IMR-90 (cell line): ENCODE measurements around the gene YPEL1. TPM values are rescaled to one million over a fixed set of nuclear protein-coding genes. Genes with fewer than 3 reads are reported as not detected.

ENCODE experiments used
- ATAC-seq: fragments of 200-7000 bp; cut with Tn5 transposase; 2 replicates; pipeline ENCODE4 v1.9.1; 2020; ENCODE audit warnings: low read depth, mild to moderate bottlenecking, moderate library complexity
- BruUV-seq: library from RNA; stranded (reverse); fragments of 400-500 nt; replicated peaks from 2 replicates; lab custom pipeline; 2021; lab: Mats Ljungman, UMichigan
- CTCF ChIA-PET: fragments of 300-600 bp; formaldehyde crosslinking; extraction: SDS; loops from one replicate; lab custom pipeline; 2021; ENCODE audit warnings: antibody characterized with exemption; lab: Yijun Ruan, JAX
- POLR2A ChIA-PET: fragments of 300-600 bp; sonication (Branson Sonifier 250); formaldehyde crosslinking; loops from one replicate; lab custom pipeline; 2022; ENCODE audit warnings: antibody characterized with exemption; ENCODE audit not compliant: unreplicated experiment; lab: Charles Lee
- DNase-seq: peaks from one replicate; pipeline ENCODE4 v3.0.0; 2013
- H2AFZ ChIP-seq: replicated peaks from 2 replicates; pipeline ENCODE3; 2013; ENCODE audit warnings: low read length, mild to moderate bottlenecking; ENCODE audit not compliant: poor library complexity
- H2AK5ac ChIP-seq: 2 replicates; pipeline ENCODE4 v1.6.1; 2013; ENCODE audit warnings: low read depth, low read length, inconsistent platforms
- H2AK9ac ChIP-seq: replicated peaks from 2 replicates; pipeline ENCODE3; 2013; ENCODE audit warnings: mild to moderate bottlenecking, low read depth, low read length, moderate library complexity; ENCODE audit not compliant: poor library complexity
- H2BK120ac ChIP-seq: 2 replicates; pipeline ENCODE4 v1.6.1; 2013; ENCODE audit warnings: low read depth, low read length, inconsistent platforms
- H2BK15ac ChIP-seq: 3 replicates; pipeline ENCODE4 v1.6.1; 2013; ENCODE audit warnings: low read depth, low read length, inconsistent platforms
- H2BK20ac ChIP-seq: 2 replicates; pipeline ENCODE4 v1.6.1; 2013; ENCODE audit warnings: low read depth, mild to moderate bottlenecking, inconsistent platforms, low read length, moderate library complexity
- H2BK5ac ChIP-seq: 2 replicates; pipeline ENCODE4 v1.6.1; 2013; ENCODE audit warnings: mild to moderate bottlenecking, low read depth, low read length, inconsistent platforms; ENCODE audit not compliant: poor library complexity, severe bottlenecking
- H3K14ac ChIP-seq: replicated peaks from 2 replicates; pipeline ENCODE4 v1.6.1; 2013; ENCODE audit warnings: low read depth, low read length, inconsistent platforms
- H3K18ac ChIP-seq: 2 replicates; pipeline ENCODE4 v1.6.1; 2013; ENCODE audit warnings: low read depth, low read length, control low read depth
- H3K23ac ChIP-seq: 2 replicates; pipeline ENCODE4 v1.6.1; 2013; ENCODE audit warnings: low read depth, low read length, inconsistent platforms
- H3K27ac ChIP-seq: 2 replicates; pipeline ENCODE4 v1.5.1; 2013; ENCODE audit warnings: mild to moderate bottlenecking, control low read depth, low read length; ENCODE audit not compliant: insufficient read depth
- H3K27me3 ChIP-seq: 2 replicates; pipeline ENCODE4 v1.6.1; 2013; ENCODE audit warnings: low read length; ENCODE audit not compliant: control insufficient read depth, insufficient read depth
- H3K36me3 ChIP-seq: 2 replicates; pipeline ENCODE4 v1.6.1; 2013; ENCODE audit warnings: low read length, mixed read lengths; ENCODE audit not compliant: control insufficient read depth, insufficient read depth
- H3K4ac ChIP-seq: 2 replicates; pipeline ENCODE4 v1.6.1; 2013; ENCODE audit warnings: low read depth, low read length, inconsistent platforms
- H3K4me1 ChIP-seq: 2 replicates; pipeline ENCODE4 v1.6.1; 2013; ENCODE audit warnings: low read length, mixed read lengths; ENCODE audit not compliant: control insufficient read depth, insufficient read depth
- H3K4me2 ChIP-seq: 2 replicates; pipeline ENCODE4 v1.6.1; 2013; ENCODE audit warnings: low read depth, mild to moderate bottlenecking, control low read depth, low read length, moderate library complexity
- H3K4me3 ChIP-seq: 2 replicates; pipeline ENCODE4 v1.5.1; 2013; ENCODE audit warnings: low read depth, mild to moderate bottlenecking, control low read depth, low read length, moderate library complexity; ENCODE audit not compliant: insufficient read depth
- H3K56ac ChIP-seq: 2 replicates; pipeline ENCODE4 v1.6.1; 2013; ENCODE audit warnings: low read length, inconsistent platforms; ENCODE audit not compliant: insufficient read depth; ENCODE audit errors: extremely low read depth
- H3K79me1 ChIP-seq, 2 experiments: 2 replicates each; pipeline ENCODE4 v1.6.1; 2013; ENCODE audit warnings: low read length in 2 of 2, inconsistent platforms in 1 of 2, low read depth in 1 of 2
- H3K9ac ChIP-seq: 2 replicates; pipeline ENCODE4 v1.6.1; 2013; ENCODE audit warnings: low read depth, low read length, control low read depth
- H3K9me1 ChIP-seq: 2 replicates; pipeline ENCODE4 v1.6.1; 2013; ENCODE audit warnings: low read length, inconsistent platforms; ENCODE audit not compliant: insufficient read depth
- H3K9me3 ChIP-seq: 2 replicates; pipeline ENCODE4 v1.6.1; 2013; ENCODE audit warnings: low read length; ENCODE audit not compliant: control insufficient read depth, insufficient read depth
- H4K20me1 ChIP-seq: 2 replicates; pipeline ENCODE4 v1.6.1; 2013; ENCODE audit warnings: low read length, inconsistent platforms; ENCODE audit not compliant: insufficient read depth
- H4K5ac ChIP-seq: 2 replicates; pipeline ENCODE4 v1.6.1; 2013; ENCODE audit warnings: mild to moderate bottlenecking, low read depth, low read length, control low read depth
- H4K8ac ChIP-seq, 2 experiments: 2 replicates each; pipeline ENCODE4 v1.6.1; 2013; ENCODE audit warnings: low read depth in 2 of 2, low read length in 2 of 2, control low read depth in 1 of 2, inconsistent platforms in 1 of 2
- H4K91ac ChIP-seq: 2 replicates; pipeline ENCODE4 v1.6.1; 2013; ENCODE audit warnings: low read depth, low read length, inconsistent platforms; ENCODE audit not compliant: insufficient read depth
- MXI1 ChIP-seq: IDR thresholded peaks from 2 replicates; pipeline ENCODE4 v1.6.1; 2012; ENCODE audit warnings: low read depth, mild to moderate bottlenecking, low read length, moderate library complexity, borderline replicate concordance
- WGBS, 2 experiments: methylation state at CpG; one replicate each; pipeline versions ENCODE4 v1.1.5 to v1.1.7; 2013; ENCODE audit warnings: missing lambda C conversion rate in 2 of 2; ENCODE audit not compliant: insufficient read length in 1 of 2; ENCODE audit errors: extremely low coverage in 2 of 2; 5-methylcytosine and 5-hydroxymethylcytosine counted together
- dilution Hi-C: fragments of 300-500 bp; cut with HindIII; formaldehyde crosslinking; loops from one replicate; pipeline ENCODE4 v1.14.3; 2018; ENCODE audit warnings: low sequenced_read_pairs; ENCODE audit not compliant: unreplicated experiment
- in situ Hi-C: fragments of 300-500 bp; cut with MboI; formaldehyde crosslinking; loops from 3 replicates; pipeline ENCODE4 v1.14.3; 2019; ENCODE audit warnings: low sequenced_read_pairs, inconsistent platforms, mixed read lengths
- intact Hi-C: fragments of 100-400 bp; cut with micrococcal nuclease; formaldehyde crosslinking; loops from 2 replicates; pipeline ENCODE4 v1.10.0; 2022
- polyA plus RNA-seq, 3 experiments: library from polyadenylated mRNA; depleted of rRNA; stranded (reverse); fragments of >200 nt; gene quantifications; 2 replicates each; pipeline ENCODE4 v1.2.3, GENCODE V29; 2012; ENCODE audit warnings: low replicate concordance in 1 of 3
- total RNA-seq: library from RNA; depleted of rRNA; stranded (reverse); fragments of >200 nt; gene quantifications from 2 replicates; pipeline ENCODE4 v1.2.3, GENCODE V29; 2012

YPEL1 gene
- total and polyA plus RNA-seq, 2 of the 4 experiments (the other 2 are of a cell fraction): 0.72 to 1.3 TPM

GRCh38 chr22:21663738-21664137 lies 71.9 kb downstream of the YPEL1 start:
- in situ Hi-C loops: no loop called here
- no peak overlapping the region for H3K4ac ChIP-seq
- no peak overlapping the region for H2BK5ac ChIP-seq
- no peak overlapping the region for H3K27ac ChIP-seq
- no peak overlapping the region for H2BK120ac ChIP-seq
- no peak overlapping the region for H4K5ac ChIP-seq
- no peak overlapping the region for H3K23ac ChIP-seq
- no peaks in the 10 kb centered on the region; the same call in 1 of the 2 replicates for H4K20me1 ChIP-seq
- H3K18ac ChIP-seq: no peak overlapping the region
- H2AFZ ChIP-seq: no peak overlapping the region
- ATAC-seq: no peak
- H4K8ac ChIP-seq: no peak overlapping the region
- intact Hi-C loops: no loop called here
- H3K14ac ChIP-seq: no peak overlapping the region
- BruUV-seq: no TSS peak
- no peak overlapping the region for H3K56ac ChIP-seq
- no peak for TF ChIP-seq MXI1
- no peak overlapping the region for H3K4me2 ChIP-seq
- WGBS, 2 experiments: 67% methylated on average over 1 of the region's 2 CpGs; no CpG with 5 or more reads in 1 of the 2 experiments
- peaks cover 3% of the 10 kb centered on the region; the same call in 1 of the 2 replicates for H3K9me1 ChIP-seq
- POLR2A ChIA-PET: no interaction called here
- H2AK9ac ChIP-seq: peak overlapping the region; percentile 71
- no peak overlapping the region for H3K9ac ChIP-seq
- DNase-seq: no peak
- H3K4me3 ChIP-seq: no peak overlapping the region
- H4K91ac ChIP-seq: no peak overlapping the region
- no peak overlapping the region for H2AK5ac ChIP-seq
- no peaks in the 10 kb centered on the region for H3K36me3 ChIP-seq
- no peaks in the 10 kb centered on the region for H3K9me3 ChIP-seq
- dilution Hi-C loops: no loop called here
- CTCF ChIA-PET: no interaction called here
- no peak overlapping the region for H2BK15ac ChIP-seq
- H3K4me1 ChIP-seq: peaks cover 2% of the 10 kb centered on the region
- no peak overlapping the region for H2BK20ac ChIP-seq
- H3K27me3 ChIP-seq: peaks cover 4% of the 10 kb centered on the region; the same call in 1 of the 2 replicates
- H3K79me1 ChIP-seq: peaks cover 10 to 22% of the 10 kb centered on the region in 2 experiments
